HG03442 (cell line): ENCODE data around the gene IL21.
A peak's percentile ranks its signal among the peaks of the same experiment; 100 is the strongest.
"Not testable (repeated sequence)": the region's sequence is repeated elsewhere in the genome, so short reads cannot be mapped to it uniquely, and the experiment has no call there.

Experiments
- ATAC-seq: cut with Tn5 transposase; IDR thresholded peaks from one replicate; pipeline ENCODE4 v1.9.1; 2021; ENCODE audit warnings: mild to moderate bottlenecking, moderate library complexity; ENCODE audit not compliant: unreplicated experiment

IL21 gene

DNA sequence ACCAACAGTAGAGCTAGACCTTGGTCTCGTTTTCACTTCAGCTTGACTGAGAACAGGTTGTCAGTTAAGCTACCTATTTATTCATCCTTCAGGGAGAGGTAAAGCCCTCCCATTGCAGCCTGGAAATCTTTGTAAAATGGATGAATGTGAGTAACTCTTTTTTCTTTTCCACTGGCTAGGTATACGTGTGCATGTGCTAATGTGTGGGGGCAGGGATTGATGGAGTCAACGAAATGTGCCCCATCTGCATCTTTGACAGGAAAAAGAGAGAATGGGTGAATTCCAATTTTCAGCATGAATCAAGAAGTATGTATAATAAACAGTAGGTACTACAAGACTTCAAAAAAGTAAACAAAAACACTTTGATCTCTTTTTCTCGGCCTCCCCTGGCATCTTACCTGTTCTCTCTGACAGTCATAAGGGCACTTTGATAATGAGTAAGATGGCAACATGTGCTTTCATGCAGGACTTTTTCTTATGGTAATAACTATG is at the start of gene IL21:
TSS of gene IL21 (minus strand) at position 51 of the 492 bp plus-strand sequence. CDS start 55 bp downstream, outside the sequence.
- no peak for ATAC-seq

DNA sequence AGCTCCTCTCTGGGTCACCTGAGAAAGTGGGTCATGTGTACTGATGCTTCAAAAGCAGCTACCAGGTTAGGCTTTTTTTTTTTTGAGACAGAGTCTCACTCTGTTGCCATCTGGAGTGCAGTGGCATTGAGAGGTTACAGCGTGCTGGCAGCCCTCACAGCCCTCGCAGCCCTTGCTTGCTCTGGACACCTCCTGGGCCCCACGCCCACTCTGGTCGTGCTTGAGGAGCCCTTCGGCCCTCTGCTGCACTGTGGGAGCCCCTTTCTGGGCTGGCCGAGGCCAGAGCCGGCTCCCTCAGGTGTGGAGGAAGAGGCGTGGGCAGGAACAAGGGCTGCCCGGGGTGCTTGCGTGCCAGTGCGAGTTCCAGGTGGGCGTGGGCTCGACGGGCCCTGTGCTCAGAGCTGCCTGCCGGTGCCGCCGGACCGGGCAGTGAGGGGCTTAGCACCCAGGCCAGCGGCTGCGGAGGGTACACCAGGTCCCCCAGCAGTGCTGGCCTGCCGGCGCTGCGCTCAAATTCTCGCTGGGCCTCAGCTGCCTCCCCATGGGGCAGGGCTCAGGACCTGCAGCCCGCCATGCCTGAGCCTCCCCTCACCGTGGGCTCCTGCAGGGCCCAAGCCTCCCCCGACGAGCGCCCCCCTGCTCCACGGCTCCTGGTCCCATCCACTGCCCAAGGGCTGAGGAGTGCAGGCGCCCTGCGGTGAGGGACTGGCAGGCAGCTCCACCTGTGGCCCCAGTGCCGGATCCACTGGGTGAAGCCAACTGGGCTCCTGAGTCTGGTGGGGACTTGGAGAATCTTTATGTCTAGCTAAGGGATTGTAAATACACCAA is 49.3 kb upstream of the IL21 start:
- ATAC-seq, result no peak

DNA sequence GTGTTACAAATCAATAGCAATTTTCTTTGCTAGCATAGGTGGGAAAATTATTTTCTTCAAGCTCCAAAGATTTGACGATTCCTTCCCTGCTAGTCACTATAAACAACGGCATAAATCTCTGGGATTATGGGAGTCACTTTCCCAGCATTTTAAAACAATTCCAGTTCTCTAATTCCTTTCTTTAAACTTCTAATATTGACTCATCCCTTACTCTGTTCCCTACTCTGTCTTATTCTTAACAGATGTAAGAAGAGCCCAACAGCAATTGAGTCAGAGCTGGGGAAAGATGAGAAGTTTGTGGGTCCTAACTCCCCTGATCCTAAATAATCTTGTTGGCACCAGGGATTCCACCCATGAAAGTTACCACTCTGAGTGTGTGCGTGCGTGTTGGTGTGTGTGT is 47.4 kb upstream of the IL21 start:
- ATAC-seq, result no peak

DNA sequence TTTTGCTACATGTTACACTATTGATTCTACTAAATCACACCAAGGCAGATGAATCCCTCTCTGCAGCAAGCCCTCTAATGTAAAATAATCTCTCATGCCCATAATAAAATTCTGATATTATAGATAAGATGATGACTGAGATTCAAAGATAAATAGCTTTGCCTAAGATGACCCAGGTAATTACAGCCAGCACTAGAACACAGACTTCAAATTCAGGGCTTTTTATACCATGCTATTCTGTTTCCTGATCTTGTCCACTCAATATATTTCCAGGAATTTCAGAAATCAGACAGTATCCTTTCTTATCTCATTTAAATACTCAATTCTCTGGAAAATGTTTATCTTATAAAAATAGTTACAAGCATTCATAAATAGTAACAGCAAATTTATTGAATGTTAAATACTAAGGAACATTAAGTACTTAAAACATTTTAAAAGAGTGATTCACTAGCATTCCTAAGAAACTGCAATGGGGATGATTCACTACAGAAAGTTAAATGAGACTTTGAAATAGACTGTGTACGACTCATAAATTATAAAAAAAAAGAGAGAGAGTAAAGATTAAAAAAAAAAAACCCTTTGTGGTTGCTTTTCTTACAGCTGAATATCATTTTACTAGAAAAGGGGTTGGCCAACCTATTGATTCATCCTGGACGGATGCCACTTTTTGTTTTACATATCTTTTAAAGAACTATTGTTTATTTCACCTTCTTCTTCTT is 45.8 kb upstream of the IL21 start:
- no peak for ATAC-seq

DNA sequence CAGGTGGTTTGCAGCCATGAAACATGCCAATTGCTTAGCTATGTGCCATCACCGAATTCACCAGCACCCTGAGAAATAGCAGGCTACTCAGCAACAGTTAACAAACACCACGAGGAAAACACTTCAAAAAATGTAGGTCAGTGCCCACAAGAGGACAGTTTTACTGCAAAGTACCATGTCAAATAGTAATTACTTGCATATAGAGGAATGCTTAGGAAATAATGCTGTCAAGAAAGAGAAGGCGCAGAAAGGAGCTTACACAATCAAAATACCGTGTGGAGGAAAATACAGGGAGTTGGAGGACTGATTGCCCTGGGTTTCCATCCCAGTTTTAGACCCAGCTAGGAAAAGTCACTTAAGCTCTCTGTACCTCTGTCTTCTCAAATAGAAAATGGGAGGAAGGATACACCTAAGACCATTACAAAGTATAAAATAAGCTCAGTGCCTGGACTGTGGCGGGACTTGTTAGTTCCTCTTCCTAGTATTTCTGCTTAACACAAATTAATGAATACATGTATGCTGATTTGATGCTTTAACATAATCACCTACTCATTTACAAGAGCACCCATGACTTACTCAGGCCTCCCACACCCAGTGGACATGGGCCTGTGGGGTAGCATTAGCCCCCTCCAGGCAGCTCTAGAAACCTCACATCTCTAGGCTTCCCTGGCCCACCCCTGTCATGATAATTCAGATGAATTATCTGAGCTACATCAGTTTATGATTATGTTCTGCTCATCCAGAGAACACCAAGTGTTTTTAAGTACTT is 44.5 kb upstream of the IL21 start:
- ATAC-seq, result no peak

DNA sequence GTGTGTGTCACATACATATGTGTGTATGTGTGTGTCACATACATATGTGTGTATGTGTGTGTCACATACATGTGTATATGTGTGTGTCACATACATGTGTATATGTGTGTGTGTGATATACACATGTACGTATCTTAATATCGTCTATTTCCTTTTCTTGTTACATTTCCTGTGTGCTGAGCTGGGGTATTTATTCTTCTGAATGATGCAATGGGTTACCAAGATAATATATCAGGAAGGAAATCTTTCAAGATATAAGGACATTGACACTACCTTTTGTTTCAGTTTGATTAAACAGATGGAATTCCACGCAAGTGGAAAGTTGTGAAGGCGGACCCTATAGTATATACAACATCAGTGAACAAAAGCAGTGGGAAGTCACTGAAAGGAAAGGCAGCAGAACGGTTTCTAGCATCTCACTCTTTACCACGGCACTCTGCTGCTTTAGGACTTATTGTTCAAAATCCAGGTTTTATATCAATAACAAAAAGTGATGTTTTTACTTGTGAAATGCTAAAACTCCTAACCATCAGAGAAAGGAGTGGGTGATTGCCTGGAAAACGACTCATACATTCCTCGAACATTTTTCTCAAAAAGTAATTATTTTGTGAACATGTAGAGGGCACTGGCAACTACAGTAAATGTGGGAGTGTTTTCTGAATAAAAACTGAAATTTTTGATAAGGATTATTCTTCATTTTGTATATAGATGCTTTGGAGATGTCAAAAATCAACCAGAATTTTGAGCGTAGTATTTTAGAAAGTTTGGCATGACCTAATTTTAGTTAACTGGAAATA is 43.1 kb upstream of the IL21 start:
- no peak for ATAC-seq

DNA sequence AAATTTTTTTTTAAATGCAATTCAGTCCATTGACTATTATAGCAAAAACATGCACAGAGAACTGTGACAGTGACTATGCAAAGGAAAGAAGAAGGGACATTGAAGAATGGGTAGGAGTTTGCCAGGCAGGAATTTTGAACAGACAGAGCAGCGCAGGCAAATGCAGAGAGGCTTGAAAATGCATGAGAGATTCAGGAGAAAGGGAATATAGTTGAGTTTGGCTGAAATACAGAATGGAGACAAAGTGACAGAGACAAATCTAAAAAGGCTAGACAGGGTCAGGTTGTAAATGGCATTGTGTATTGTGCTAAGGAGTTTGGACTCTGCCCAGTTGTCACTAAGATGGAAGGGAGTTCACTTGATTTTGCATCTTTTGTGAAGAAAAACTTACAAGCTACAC is 42.4 kb upstream of the IL21 start:
- ATAC-seq, result no peak

DNA sequence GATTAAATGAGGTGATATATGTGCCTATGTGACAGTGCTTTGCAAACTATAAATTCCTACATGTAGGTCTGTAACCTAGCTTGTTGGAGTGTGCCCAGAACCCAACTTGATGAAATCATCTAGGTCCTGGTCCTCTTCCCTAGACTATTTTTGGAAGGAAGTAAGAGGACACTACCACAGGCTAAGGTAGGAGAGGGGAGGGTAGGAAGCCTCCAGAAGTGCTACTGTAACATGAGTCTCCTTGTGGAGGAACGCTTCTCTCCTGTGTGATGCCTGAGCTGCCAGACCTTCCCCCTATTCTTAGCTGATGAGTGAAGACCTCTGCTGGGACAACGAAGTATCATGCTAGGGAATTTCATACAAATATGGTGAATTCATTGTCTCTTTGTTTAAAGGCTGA is 41.8 kb upstream of the IL21 start:
- no peak for ATAC-seq

DNA sequence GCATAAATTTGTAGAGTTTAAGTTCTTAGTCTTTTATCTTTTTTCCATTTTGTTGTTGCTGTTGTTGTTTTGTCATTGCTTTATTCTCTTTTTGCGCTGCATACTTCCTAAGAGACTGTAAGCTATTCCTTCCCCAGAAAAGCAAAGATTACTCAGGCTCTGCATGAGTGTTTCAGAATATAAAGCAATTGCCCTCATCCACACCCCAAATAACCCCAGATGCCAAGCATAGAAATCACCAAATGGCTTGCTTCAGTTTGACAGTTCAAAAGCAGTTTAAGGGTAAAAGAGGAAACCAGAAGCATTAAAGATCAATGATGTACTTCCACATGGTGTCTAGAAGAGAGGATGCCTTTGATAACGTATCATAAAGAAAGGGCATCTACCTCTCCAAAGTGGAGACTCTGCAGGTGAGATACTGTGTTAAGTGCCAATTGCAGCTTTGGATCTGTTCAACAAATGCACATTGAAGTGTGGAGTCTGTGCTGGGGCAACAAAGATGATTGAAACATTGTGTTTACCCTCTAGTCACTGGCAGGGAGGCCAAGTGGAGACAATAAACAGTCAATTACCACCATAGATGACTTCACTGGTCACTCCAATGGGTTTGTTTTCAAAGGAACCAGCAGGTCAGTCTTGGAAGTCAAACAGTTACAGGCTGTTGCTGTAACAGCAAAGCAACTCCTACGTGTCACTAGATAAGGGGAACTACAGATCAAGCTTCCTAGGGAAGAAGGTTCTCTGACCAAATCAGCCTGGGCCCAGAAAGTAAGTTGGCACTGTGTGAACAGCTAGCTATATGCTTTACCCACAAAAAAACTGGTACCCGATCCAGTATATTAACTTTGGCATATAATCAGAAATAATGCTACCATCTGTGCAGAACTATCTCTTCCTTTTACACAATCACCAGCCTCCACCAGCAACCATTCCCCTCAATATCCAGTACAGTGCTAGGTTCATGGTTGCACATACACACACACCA is 40.6 kb upstream of the IL21 start:
- no peak for ATAC-seq

DNA sequence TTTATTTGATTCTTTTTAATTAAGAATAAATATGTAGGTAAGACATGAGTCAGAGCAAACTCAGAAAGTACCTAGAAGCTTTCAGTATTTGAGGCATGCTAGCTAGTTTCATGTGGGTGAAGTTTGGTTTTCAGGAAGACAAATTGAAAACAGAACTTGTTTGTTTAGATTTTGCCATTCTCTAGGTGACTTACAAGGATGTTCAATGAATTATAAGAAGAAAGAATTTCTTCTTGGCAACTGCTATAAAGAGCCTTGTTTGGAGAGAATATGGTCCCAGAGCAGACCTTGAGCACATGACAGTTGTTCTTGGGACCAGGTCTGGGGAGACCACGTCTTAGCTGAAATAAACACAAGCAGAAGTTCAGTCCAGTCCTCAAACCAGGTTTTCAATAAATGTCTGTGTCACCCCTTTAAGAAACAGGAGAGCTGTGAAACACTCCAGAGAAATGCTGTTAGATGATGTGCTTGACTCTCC is 38.0 kb upstream of the IL21 start:
- ATAC-seq, result peak; percentile 95

DNA sequence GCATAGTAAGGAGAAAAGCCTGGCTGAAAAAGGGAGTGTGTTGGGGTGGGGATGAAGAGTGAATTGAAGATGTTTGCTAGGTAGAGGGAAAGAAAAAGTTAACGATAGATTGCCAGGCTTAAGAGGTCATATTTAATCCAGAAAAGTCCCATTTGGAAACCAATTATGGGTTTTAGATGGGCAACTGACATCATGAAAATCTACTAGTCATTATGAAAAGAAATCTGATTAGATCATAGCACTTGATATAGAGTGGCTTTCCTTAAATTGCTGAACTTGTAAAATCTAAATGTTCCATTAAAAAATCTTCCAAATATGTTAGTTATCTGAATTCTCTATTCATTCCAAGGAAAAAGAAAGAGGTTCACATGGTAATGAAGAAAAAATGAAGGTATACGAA is 37.5 kb upstream of the IL21 start:
- ATAC-seq, result no peak

DNA sequence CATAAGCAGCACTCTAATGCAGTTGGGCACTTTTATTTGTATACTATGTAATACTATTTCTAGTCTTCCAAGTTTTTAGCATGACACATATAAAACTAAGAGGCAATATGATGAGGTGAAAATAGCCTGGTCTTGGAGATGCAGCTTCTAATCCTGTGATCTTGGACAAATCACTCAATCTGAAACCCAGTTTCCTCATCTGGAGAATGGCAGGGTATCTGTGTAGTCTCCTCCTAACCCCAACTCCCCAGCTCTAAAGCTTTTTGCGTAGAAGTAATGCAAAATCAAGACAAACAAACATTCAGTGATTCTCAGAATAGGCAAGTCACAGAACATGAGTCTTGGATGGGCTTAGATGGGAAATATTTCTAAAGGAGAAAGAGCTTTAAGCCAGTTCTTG is 36.7 kb upstream of the IL21 start:
- ATAC-seq, result no peak

DNA sequence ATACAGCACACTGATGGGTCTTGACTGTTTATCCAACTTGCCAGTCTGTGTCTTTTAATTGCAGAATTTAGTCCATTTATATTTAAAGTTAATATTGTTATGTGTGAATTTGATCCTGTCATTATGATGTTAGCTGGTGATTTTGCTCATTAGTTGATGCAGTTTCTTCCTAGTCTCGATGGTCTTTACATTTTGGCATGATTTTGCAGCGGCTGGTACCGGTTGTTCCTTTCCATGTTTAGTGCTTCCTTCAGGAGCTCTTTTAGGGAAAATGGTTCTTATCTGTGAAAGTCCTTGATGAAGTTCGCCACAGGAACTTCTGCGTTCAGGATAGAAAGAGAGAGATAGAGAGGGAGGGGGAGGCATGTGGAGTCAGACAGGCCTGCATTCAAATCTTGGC is 35.7 kb upstream of the IL21 start:
- ATAC-seq, result not testable (repeated sequence)

DNA sequence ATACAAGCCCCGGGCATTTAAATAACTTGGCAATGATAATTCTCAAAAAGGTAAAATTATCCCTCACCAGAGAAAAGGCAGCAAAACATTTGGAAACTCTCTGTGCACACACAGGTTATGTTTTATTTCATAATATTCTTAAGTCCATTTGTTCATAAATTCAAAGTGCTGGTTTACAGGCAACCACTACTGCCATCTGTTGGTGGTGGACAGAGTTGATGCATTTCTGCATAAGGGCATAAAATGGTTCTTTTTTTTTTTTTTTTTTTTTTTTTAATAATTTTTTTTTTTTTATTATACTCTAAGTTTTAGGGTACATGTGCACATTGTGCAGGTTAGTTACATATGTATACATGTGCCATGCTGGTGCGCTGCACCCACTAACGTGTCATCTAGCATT is 31.5 kb upstream of the IL21 start:
- ATAC-seq, result peak; percentile 53

DNA sequence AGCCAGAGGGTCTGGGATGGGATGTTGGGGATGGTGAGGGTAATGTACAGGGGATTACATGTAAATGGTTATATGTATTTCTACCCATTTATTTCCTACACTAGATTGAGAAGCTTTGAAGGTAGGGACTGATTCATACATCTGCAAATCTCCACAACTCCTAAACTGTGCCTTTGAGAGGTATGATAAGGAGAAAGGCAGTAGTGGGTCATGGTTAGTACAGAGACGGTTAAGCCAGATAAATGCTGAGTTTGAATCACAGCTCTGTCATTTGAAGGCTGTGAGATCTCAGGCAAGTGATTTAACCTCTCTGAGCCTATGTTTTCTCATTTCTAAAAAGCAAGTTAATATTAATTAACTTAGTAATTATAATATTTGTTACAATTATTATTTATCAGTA is 29.3 kb upstream of the IL21 start:
- ATAC-seq, result no peak

DNA sequence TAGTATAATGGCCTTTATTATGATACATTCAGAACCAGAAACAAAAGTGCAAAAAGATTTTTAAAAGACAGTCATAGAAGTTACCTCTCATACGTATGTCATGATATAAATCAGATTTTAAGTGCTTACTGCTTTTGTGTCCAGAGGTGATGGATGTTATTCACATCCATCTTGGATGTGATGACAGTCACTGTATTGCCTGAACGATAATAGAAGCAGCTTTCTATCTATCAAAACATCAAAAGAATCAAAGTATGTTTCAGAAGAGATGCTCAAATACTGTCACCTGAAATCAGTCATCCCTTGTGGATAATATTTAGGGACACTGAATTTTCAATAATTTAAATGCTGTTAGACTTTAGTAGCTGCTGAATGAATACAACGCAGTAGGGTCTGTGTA is 26.8 kb upstream of the IL21 start:
- no peak for ATAC-seq

DNA sequence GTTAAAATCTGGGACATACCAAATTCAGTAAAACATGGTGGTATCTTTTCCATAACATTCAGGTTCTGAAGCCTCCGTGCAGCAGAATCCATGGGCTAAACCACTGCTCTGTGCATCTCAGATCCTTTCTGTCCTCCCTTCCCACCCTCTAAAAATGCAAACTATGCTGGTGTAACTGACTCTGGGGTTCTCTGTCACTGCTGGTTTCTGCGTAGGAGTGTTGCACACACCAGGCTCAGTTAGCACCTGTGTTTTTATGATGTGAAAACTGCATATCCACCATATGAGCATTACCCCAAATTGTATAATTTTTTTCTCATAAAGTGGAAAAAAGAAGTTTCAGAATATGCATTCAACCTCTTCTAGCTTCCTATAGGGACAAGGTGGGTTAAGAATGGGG is 22.4 kb upstream of the IL21 start:
- ATAC-seq, result no peak

DNA sequence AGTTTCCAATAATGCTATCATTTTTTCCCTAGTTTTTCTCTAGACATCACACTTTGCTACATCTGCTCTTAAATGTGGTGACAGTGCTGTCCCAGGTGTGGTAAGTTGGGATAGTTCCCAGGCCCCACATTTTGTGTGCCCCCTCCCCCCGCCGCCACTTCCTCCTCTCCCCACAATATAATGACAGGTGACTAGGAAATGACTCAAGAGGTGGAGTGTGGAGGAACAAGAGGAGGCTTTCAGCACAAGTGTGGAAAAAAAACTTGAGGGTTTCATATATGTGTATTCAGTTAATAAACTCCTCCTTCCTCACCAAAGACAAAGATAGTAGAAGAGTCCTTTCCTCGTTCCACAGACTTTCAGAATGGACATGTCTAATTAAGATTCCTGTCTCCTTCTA is 18.3 kb upstream of the IL21 start:
- no peak for ATAC-seq

DNA sequence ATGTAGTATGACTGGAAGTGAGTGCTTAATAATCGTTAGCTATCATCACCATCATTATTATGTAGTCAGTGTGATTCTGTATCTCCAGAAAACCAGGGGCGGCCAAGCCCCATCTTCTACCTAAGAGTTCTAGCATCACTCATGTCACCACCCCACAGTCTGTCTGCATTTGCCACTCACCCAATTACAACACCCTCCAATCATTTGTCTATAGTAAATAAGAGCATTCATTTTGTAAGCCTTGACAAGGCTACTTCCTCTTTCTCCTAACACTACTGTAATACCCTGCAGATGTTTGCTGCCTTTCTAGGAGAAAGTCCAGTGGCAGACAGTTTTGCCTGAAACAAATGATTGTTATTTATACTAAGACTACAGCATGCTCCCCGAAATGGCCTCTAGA is 15.8 kb upstream of the IL21 start:
- ATAC-seq, result no peak
